DND-41 (cell line): ENCODE results near the gene ADM.
A peak's percentile ranks its signal among the peaks of the same experiment; 100 is the strongest.

Experiments used
- CTCF ChIP-seq: IDR thresholded peaks from 2 replicates; pipeline ENCODE4 v1.5.1; 2012; ENCODE audit warnings: borderline replicate concordance, low read length, moderate library complexity, mild to moderate bottlenecking; ENCODE audit not compliant: poor library complexity, severe bottlenecking; ENCODE audit errors: extremely low read depth
- EZH2 ChIP-seq: IDR thresholded peaks from 3 replicates; pipeline ENCODE4 v1.6.1; 2012; ENCODE audit warnings: borderline replicate concordance, low read depth, mild to moderate bottlenecking, moderate library complexity, low read length, inconsistent platforms; ENCODE audit not compliant: severe bottlenecking

GRCh38 chr11:10307400-10308200, 2.7 kb downstream of the ADM start:
- peak; percentile 97 for TF ChIP-seq CTCF
- TF ChIP-seq EZH2 = no peak
